Measurements from ENCODE around the gene KCNH1.

KCNH1 gene

GRCh38 chr1:211037095-211037494, 96.9 kb downstream of the KCNH1 start (continued):
- peak; percentile 51; the same call in 1 of the 2 replicates for TF ChIP-seq ZNF362 (tag by site-specific recombination; IDR thresholded peaks at IDR 0.05)
- TF ChIP-seq YY2 (tag by site-specific recombination; IDR thresholded peaks at IDR 0.05) = 0 out of 2 replicates have a peak, but pooled peaks have one; percentile 60
- TF ChIP-seq ZNF660 (tag by site-specific recombination; IDR thresholded peaks at IDR 0.05) = peak; percentile 96
- 0 out of 2 replicates have a peak, but pooled peaks have one; percentile 44 for TF ChIP-seq ZNF324 (tag by site-specific recombination; IDR thresholded peaks at IDR 0.05)
- peak; percentile 71; the same call in 1 of the 2 replicates for TF ChIP-seq ZBTB21 (tag by site-specific recombination; IDR thresholded peaks at IDR 0.05)
- TF ChIP-seq ZNF580 (tag by site-specific recombination; IDR thresholded peaks at IDR 0.05) = no peak
- TF ChIP-seq PBX3 (CRISPR knock-in tag; IDR thresholded peaks at IDR 0.05) = no peak
- TF ChIP-seq ZNF624 (tag by site-specific recombination; IDR thresholded peaks at IDR 0.05) = no peak
- TF ChIP-seq ZNF544 (tag by site-specific recombination; IDR thresholded peaks at IDR 0.05) = no peak
- no peak for TF ChIP-seq REST (tag by site-specific recombination; IDR thresholded peaks at IDR 0.05)
- no peak for TF ChIP-seq ZNF76 (tag by site-specific recombination; IDR thresholded peaks at IDR 0.05; ENCODE audit: borderline replicate concordance, low read depth)
- TF ChIP-seq ZFHX2 (tag by site-specific recombination; conservative IDR thresholded peaks at IDR 0.05) = no peak
- no peak for TF ChIP-seq ZNF501 (tag by site-specific recombination; IDR thresholded peaks at IDR 0.05)
- no peak for TF ChIP-seq OVOL3 (tag by site-specific recombination; IDR thresholded peaks at IDR 0.05)
- TF ChIP-seq ZNF248 (tag by site-specific recombination; IDR thresholded peaks at IDR 0.05) = no peak
- TF ChIP-seq ZNF394 (tag by site-specific recombination; IDR thresholded peaks at IDR 0.05; ENCODE audit: borderline replicate concordance) = peak; percentile 93
- no peak for TF ChIP-seq HIC1 (tag by site-specific recombination; IDR thresholded peaks at IDR 0.05)
- no peak for TF ChIP-seq RBAK (tag by site-specific recombination; IDR thresholded peaks at IDR 0.05)
- no peak for TF ChIP-seq EGR2 (tag by site-specific recombination; IDR thresholded peaks at IDR 0.05; ENCODE audit: low read depth)

Measured in HEK293 (cell line).